Measurements from ENCODE around the gene PCCA.
"Not testable (repeated sequence)": the region's sequence is repeated elsewhere in the genome, so short reads cannot be mapped to it uniquely, and the experiment has no call there.

The PCCA gene

GRCh38 chr13:100364591-100364990, 275.7 kb downstream of the PCCA start:
- no peak for DNase-seq

GRCh38 chr13:100365680-100366079, 276.8 kb downstream of the PCCA start:
- DNase-seq = no peak

- no peak for DNase-seq
Measured at GRCh38 chr13:100378533-100378932, 289.6 kb downstream of the PCCA start.

GRCh38 chr13:100381595-100382224, 292.8 kb downstream of the PCCA start:
- no peak for DNase-seq

GRCh38 chr13:100382785-100383184, 293.9 kb downstream of the PCCA start:
- no peak for DNase-seq

- DNase-seq = no peak
Measured at GRCh38 chr13:100387416-100387815, 298.5 kb downstream of the PCCA start.

GRCh38 chr13:100388150-100388549, 299.3 kb downstream of the PCCA start:
- DNase-seq = not testable (repeated sequence)

GRCh38 chr13:100388923-100389322, 300.0 kb downstream of the PCCA start:
- DNase-seq = no peak

GRCh38 chr13:100389617-100390016, 300.7 kb downstream of the PCCA start:
- no peak for DNase-seq

- no peak for DNase-seq
Measured at GRCh38 chr13:100392709-100393630, 304.1 kb downstream of the PCCA start.

- DNase-seq = no peak
Measured at GRCh38 chr13:100394005-100394695, 305.3 kb downstream of the PCCA start.

- DNase-seq = no peak
Measured at GRCh38 chr13:100395698-100396373, 306.9 kb downstream of the PCCA start.

- DNase-seq = no peak
Measured at GRCh38 chr13:100396776-100397175, 307.9 kb downstream of the PCCA start.

GRCh38 chr13:100397627-100398026, 308.7 kb downstream of the PCCA start:
- no peak for DNase-seq

- DNase-seq = no peak
Measured at GRCh38 chr13:100398360-100398759, 309.5 kb downstream of the PCCA start.

GRCh38 chr13:100399455-100399854, 310.6 kb downstream of the PCCA start:
- DNase-seq = no peak

- DNase-seq = no peak
Measured at GRCh38 chr13:100403675-100404074, 314.8 kb downstream of the PCCA start.

- no peak for DNase-seq
Measured at GRCh38 chr13:100409132-100409531, 320.2 kb downstream of the PCCA start.

- DNase-seq = no peak
Measured at GRCh38 chr13:100423375-100423774, 334.5 kb downstream of the PCCA start.

GRCh38 chr13:100428986-100429385, 340.1 kb downstream of the PCCA start:
- no peak for DNase-seq

GRCh38 chr13:100432611-100433010, 343.7 kb downstream of the PCCA start:
- no peak for DNase-seq

- DNase-seq = no peak
Measured at GRCh38 chr13:100433475-100433874, 344.6 kb downstream of the PCCA start.
